GM12878 (cell line): ENCODE results near the gene RNF181. TPM values are rescaled to one million over a fixed set of nuclear protein-coding genes. Genes with fewer than 3 reads are reported as not detected.
A peak's percentile ranks its signal among the peaks of the same experiment; 100 is the strongest.

Source experiments
- ASH2L ChIP-seq: fragments of 300-600, 200-600 bp; sonication (generic); IDR thresholded peaks from 2 replicates; pipeline ENCODE4 v1.6.1; 2017; ENCODE audit warnings: low read depth, mild to moderate bottlenecking, borderline replicate concordance
- BCL11A ChIP-seq: IDR thresholded peaks from 2 replicates; pipeline ENCODE4 v1.6.1; 2011; ENCODE audit warnings: low read depth, low read length
- BHLHE40 ChIP-seq, 2 experiments: fragments of 450-650 bp in 1 of 2; IDR thresholded peaks; 2 replicates each; pipeline ENCODE4 v1.6.1; 2011 to 2017; ENCODE audit warnings: low read depth in 2 of 2, borderline replicate concordance in 1 of 2, improper control_type of control experiment in 1 of 2, low read length in 1 of 2, mild to moderate bottlenecking in 1 of 2
- BRCA1 ChIP-seq: IDR thresholded peaks from 2 replicates; pipeline ENCODE4 v1.6.1; 2011; ENCODE audit warnings: low read depth, low read length, improper control_type of control experiment
- CBFB ChIP-seq: IDR thresholded peaks from 2 replicates; pipeline ENCODE4 v1.6.1; 2016; ENCODE audit warnings: antibody characterized with exemption, low read depth
- CREM ChIP-seq: IDR thresholded peaks from 2 replicates; pipeline ENCODE4 v1.6.1; 2014; ENCODE audit warnings: antibody characterized with exemption, low read depth
- FOXK2 ChIP-seq: fragments of 450-650 bp; IDR thresholded peaks from 2 replicates; pipeline ENCODE4 v1.6.1; 2017; ENCODE audit warnings: mild to moderate bottlenecking, moderate library complexity
- HCFC1 ChIP-seq: fragments of 150-350 bp; IDR thresholded peaks from 2 replicates; pipeline ENCODE4 v1.6.1; 2014; ENCODE audit warnings: low read length
- HDAC6 ChIP-seq: fragments of 200-600 bp; sonication (generic); IDR thresholded peaks from one replicate; pipeline ENCODE4 v1.8.0; 2017; ENCODE audit warnings: antibody characterized with exemption; ENCODE audit not compliant: unreplicated experiment
- KDM1A ChIP-seq: fragments of 200-600 bp; sonication (generic); IDR thresholded peaks from 2 replicates; pipeline ENCODE4 v1.6.1; 2016; ENCODE audit warnings: borderline replicate concordance
- MEF2A ChIP-seq: IDR thresholded peaks from 2 replicates; pipeline ENCODE4 v1.6.1; 2011; ENCODE audit warnings: low read depth, mild to moderate bottlenecking, low read length, moderate library complexity; ENCODE audit not compliant: insufficient read depth
- MTA2 ChIP-seq: fragments of 450-650 bp; IDR thresholded peaks from 2 replicates; pipeline ENCODE4 v1.6.1; 2016; ENCODE audit warnings: low read depth, mild to moderate bottlenecking, moderate library complexity
- NR2F1 ChIP-seq: fragments of 450-650 bp; conservative IDR thresholded peaks from 2 replicates; pipeline ENCODE4 v1.6.1; 2017; ENCODE audit warnings: mild to moderate bottlenecking
- PAX8 ChIP-seq: fragments of 450-650 bp; IDR thresholded peaks from 2 replicates; pipeline ENCODE4 v1.6.1; 2017; ENCODE audit warnings: mild to moderate bottlenecking, moderate library complexity
- PML ChIP-seq: IDR thresholded peaks from 2 replicates; pipeline ENCODE4 v1.6.1; 2012; ENCODE audit warnings: low read length, inconsistent platforms
- POLR2AphosphoS5 ChIP-seq: IDR thresholded peaks from 2 replicates; pipeline ENCODE4 v1.6.1; 2011; ENCODE audit warnings: mild to moderate bottlenecking, low read length, inconsistent platforms
- RAD21 ChIP-seq: IDR thresholded peaks from 2 replicates; pipeline ENCODE4 v1.6.1; 2011; ENCODE audit warnings: mild to moderate bottlenecking, low read depth, low read length, moderate library complexity; ENCODE audit not compliant: insufficient read depth
- SPI1 ChIP-seq: IDR thresholded peaks from 2 replicates; pipeline ENCODE4 v1.6.1; 2011; ENCODE audit warnings: low read depth, mild to moderate bottlenecking, low read length, moderate library complexity, borderline replicate concordance; ENCODE audit not compliant: insufficient read depth
- SRF ChIP-seq, 2 experiments: IDR thresholded peaks; 2 replicates each; pipeline ENCODE4 v1.6.1; 2011; ENCODE audit warnings: low read depth in 2 of 2, low read length in 2 of 2, mild to moderate bottlenecking in 1 of 2, moderate library complexity in 1 of 2
- TBL1XR1 ChIP-seq: IDR thresholded peaks from 2 replicates; pipeline ENCODE4 v1.6.1; 2012; ENCODE audit warnings: low read depth, low read length, improper control_type of control experiment
- ZNF24 ChIP-seq: fragments of 450-650 bp; IDR thresholded peaks from 2 replicates; pipeline ENCODE4 v1.6.1; 2017; ENCODE audit warnings: antibody characterized with exemption, mild to moderate bottlenecking
- ZNF622 ChIP-seq: fragments of 450-650 bp; IDR thresholded peaks from 2 replicates; pipeline ENCODE4 v1.6.1; 2017; ENCODE audit warnings: mild to moderate bottlenecking, inconsistent platforms
- polyA plus RNA-seq, 11 experiments: library from polyadenylated mRNA; depleted of rRNA in 4 of 11; unstranded in 6 of 11; stranded (reverse) in 5 of 11; fragments of >200 nt; fragmentation: Nextera tagmentation in 4 of 11; fragmentation: Illumina TruSeq in 1 of 11; extraction: Ambion mirVana in 4 of 11; extraction: Trizol in 1 of 11; gene quantifications; 1 replicate in 1 of 11; 2 replicates in 10 of 11; pipeline versions ENCODE4 v1.2.1 to v1.2.3, GENCODE V29; 2011 to 2016; ENCODE audit warnings: inconsistent platforms in 2 of 11, missing spikeins in 2 of 11, low read depth in 1 of 11
- total RNA-seq, 4 experiments: library from RNA; depleted of rRNA in 3 of 4; stranded (reverse); fragments of >200 nt in 3 of 4; fragmentation: Illumina TruSeq in 1 of 4; extraction: Trizol in 1 of 4; gene quantifications; 2 replicates each; pipeline versions ENCODE4 v1.2.1 to v1.2.3, GENCODE V29; 2013 to 2021
- TF ChIP-seq, protein P1 (sequence below): IDR thresholded peaks from 2 replicates; pipeline ENCODE4 v1.6.1; 2012; ENCODE audit warnings: improper control_type of control experiment, low read depth, low read length; ENCODE audit not compliant: insufficient replicate concordance
- TF ChIP-seq, protein P2 (sequence below): IDR thresholded peaks from 2 replicates; pipeline ENCODE4 v1.6.1; 2011; ENCODE audit warnings: mild to moderate bottlenecking, low read depth, low read length, moderate library complexity; ENCODE audit not compliant: insufficient replicate concordance

The RNF181 gene
- total and polyA plus RNA-seq, 10 of the 15 experiments (the other 5 are each of a cell fraction or from before 2014, with no cell fraction given) = 101 to 409 (median 213) TPM

DNA sequence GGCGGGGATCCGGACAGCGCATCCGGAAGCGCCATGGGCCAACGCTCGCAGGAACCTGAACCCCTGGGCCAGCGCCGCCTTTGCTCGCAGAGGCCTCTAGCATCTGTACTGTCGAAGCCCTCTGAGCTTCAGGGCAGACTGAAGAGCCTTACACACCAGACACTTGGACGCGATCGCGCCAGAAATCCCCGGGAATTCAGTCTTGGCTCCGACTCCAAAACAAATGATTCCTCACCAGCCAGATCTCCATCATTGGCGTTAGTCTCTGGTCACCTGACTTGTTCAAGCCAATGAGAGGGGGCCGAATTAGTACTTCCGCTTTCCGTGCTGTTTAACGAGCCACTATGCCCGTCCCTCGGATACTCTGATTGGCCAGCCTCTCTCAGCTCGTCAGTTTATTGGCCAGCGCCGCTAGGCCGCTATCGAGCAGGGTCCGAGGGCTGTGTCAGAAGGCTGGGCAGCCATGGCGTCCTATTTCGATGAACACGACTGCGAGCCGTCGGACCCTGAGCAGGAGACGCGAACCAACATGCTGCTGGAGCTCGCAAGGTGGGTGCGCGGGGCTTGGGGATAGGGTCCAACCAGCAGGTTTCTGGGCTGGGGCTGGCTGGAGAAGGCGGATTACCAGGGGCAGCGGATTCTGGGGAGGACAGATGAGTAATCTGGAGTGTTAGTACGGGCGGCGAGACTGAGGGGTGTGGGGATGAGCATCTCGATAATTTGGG is at the start of gene RNF181 (continued):
- TF ChIP-seq BHLHE40 (IDR thresholded peaks at IDR 0.05; ENCODE audit: borderline replicate concordance in 1 of 2, low read depth in 2 of 2, low read length in 1 of 2) = peak; percentile 24 to 43; a peak in 1 of 4 replicates
- TF ChIP-seq MTA2 = no peak
- peak; percentile 28; the same call in 1 of the 2 replicates for TF ChIP-seq HCFC1
- TF ChIP-seq MEF2A = no peak
- no peak for TF ChIP-seq ZNF24
- 0 out of 2 replicates have a peak, but pooled peaks have one; percentile 35 for TF ChIP-seq CREM
- no peak for TF ChIP-seq NR2F1
- TF ChIP-seq HDAC6 = no peak
- TF ChIP-seq, protein P1, sequence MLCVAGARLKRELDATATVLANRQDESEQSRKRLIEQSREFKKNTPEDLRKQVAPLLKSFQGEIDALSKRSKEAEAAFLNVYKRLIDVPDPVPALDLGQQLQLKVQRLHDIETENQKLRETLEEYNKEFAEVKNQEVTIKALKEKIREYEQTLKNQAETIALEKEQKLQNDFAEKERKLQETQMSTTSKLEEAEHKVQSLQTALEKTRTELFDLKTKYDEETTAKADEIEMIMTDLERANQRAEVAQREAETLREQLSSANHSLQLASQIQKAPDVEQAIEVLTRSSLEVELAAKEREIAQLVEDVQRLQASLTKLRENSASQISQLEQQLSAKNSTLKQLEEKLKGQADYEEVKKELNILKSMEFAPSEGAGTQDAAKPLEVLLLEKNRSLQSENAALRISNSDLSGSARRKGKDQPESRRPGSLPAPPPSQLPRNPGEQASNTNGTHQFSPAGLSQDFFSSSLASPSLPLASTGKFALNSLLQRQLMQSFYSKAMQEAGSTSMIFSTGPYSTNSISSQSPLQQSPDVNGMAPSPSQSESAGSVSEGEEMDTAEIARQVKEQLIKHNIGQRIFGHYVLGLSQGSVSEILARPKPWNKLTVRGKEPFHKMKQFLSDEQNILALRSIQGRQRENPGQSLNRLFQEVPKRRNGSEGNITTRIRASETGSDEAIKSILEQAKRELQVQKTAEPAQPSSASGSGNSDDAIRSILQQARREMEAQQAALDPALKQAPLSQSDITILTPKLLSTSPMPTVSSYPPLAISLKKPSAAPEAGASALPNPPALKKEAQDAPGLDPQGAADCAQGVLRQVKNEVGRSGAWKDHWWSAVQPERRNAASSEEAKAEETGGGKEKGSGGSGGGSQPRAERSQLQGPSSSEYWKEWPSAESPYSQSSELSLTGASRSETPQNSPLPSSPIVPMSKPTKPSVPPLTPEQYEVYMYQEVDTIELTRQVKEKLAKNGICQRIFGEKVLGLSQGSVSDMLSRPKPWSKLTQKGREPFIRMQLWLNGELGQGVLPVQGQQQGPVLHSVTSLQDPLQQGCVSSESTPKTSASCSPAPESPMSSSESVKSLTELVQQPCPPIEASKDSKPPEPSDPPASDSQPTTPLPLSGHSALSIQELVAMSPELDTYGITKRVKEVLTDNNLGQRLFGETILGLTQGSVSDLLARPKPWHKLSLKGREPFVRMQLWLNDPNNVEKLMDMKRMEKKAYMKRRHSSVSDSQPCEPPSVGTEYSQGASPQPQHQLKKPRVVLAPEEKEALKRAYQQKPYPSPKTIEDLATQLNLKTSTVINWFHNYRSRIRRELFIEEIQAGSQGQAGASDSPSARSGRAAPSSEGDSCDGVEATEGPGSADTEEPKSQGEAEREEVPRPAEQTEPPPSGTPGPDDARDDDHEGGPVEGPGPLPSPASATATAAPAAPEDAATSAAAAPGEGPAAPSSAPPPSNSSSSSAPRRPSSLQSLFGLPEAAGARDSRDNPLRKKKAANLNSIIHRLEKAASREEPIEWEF = no peak
- TF ChIP-seq PAX8 = no peak
- TF ChIP-seq BCL11A = no peak
- no peak for TF ChIP-seq ASH2L
- no peak; the same call in 1 of the 2 replicates for TF ChIP-seq CBFB
- TF ChIP-seq TBL1XR1 = no peak
- TF ChIP-seq KDM1A = no peak
- no peak for TF ChIP-seq ZNF622
- 0 out of 4 replicates have a peak, but pooled peaks of 1 of the 2 experiments have one; percentile 35 for TF ChIP-seq SRF (IDR thresholded peaks at IDR 0.05; ENCODE audit: low read depth in 2 of 2, low read length in 2 of 2)
- TF ChIP-seq, protein P2, sequence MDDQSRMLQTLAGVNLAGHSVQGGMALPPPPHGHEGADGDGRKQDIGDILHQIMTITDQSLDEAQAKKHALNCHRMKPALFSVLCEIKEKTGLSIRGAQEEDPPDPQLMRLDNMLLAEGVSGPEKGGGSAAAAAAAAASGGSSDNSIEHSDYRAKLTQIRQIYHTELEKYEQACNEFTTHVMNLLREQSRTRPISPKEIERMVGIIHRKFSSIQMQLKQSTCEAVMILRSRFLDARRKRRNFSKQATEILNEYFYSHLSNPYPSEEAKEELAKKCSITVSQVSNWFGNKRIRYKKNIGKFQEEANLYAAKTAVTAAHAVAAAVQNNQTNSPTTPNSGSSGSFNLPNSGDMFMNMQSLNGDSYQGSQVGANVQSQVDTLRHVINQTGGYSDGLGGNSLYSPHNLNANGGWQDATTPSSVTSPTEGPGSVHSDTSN = no peak
- TF ChIP-seq SPI1 = peak; percentile 61; the same call in 1 of the 2 replicates
- no peak for TF ChIP-seq RAD21
- peak; percentile 88 for TF ChIP-seq PML
- TF ChIP-seq FOXK2 = no peak; the same call in 1 of the 2 replicates
- TF ChIP-seq BRCA1 = no peak
- peak; percentile 94 for TF ChIP-seq POLR2AphosphoS5
